GM23338 (cell line): ENCODE measurements around the gene SLC9A1. TPM values are rescaled to one million over a fixed set of nuclear protein-coding genes. Genes with fewer than 3 reads are reported as not detected.

Experiments
- ATAC-seq: fragments of 200-7000 bp; cut with Tn5 transposase; 3 replicates; pipeline ENCODE4 v1.9.1; 2020
- DNase-seq: peaks from one replicate; pipeline ENCODE4 v3.0.0-alpha.2; 2015; ENCODE audit warnings: low spot score
- H2AFZ ChIP-seq: fragments of 200-600 bp; sonication (generic); 2 replicates; pipeline ENCODE4 v1.8.0; 2016; ENCODE audit warnings: antibody characterized with exemption, mild to moderate bottlenecking, moderate library complexity
- H3F3A ChIP-seq: fragments of 200-600 bp; sonication (generic); replicated peaks from 2 replicates; pipeline ENCODE4 v1.8.0; 2017; ENCODE audit warnings: antibody characterized with exemption, mixed run types, low read depth
- H3K27ac ChIP-seq: fragments of 200-600 bp; sonication (generic); 2 replicates; pipeline ENCODE4 v1.6.1; 2016; ENCODE audit warnings: low read depth
- H3K27me3 ChIP-seq: fragments of 200-600 bp; sonication (generic); 2 replicates; pipeline ENCODE4 v1.8.0; 2016; ENCODE audit warnings: mild to moderate bottlenecking, mixed run types, moderate library complexity; ENCODE audit not compliant: insufficient read depth
- H3K36me3 ChIP-seq: fragments of 200-600 bp; sonication (generic); 2 replicates; pipeline ENCODE4 v1.8.0; 2016; ENCODE audit warnings: mild to moderate bottlenecking; ENCODE audit not compliant: insufficient read depth
- H3K4me1 ChIP-seq: fragments of 200-600 bp; sonication (generic); 2 replicates; pipeline ENCODE4 v1.8.0; 2016; ENCODE audit warnings: mild to moderate bottlenecking, moderate library complexity; ENCODE audit not compliant: insufficient read depth
- H3K4me2 ChIP-seq: fragments of 200-600 bp; sonication (generic); 2 replicates; pipeline ENCODE4 v1.7.1; 2017; ENCODE audit warnings: mixed run types
- H3K4me3 ChIP-seq: fragments of 200-600 bp; sonication (generic); 2 replicates; pipeline ENCODE4 v1.6.1; 2016; ENCODE audit warnings: mixed run types
- H3K79me2 ChIP-seq: fragments of 200-600 bp; sonication (generic); replicated peaks from 2 replicates; pipeline ENCODE4 v1.8.0; 2017; ENCODE audit warnings: mild to moderate bottlenecking; ENCODE audit not compliant: insufficient read depth
- H3K9me2 ChIP-seq: fragments of 200-600 bp; sonication (generic); 2 replicates; pipeline ENCODE4 v1.8.0; 2017; ENCODE audit not compliant: insufficient read depth
- H4K20me1 ChIP-seq: fragments of 200-600 bp; sonication (generic); replicated peaks from 2 replicates; pipeline ENCODE4 v1.8.0; 2017; ENCODE audit warnings: mild to moderate bottlenecking; ENCODE audit not compliant: insufficient read depth
- H3K27ac Mint-ChIP-seq: 2 replicates; pipeline ENCODE4 v1.8.0; 2020; ENCODE audit warnings: inconsistent platforms, mild to moderate bottlenecking, moderate library complexity, mixed read lengths
- H3K27me3 Mint-ChIP-seq: 3 replicates; pipeline ENCODE4 v1.8.0; 2022; ENCODE audit warnings: low read depth, mild to moderate bottlenecking, moderate library complexity, mixed read lengths, inconsistent platforms; ENCODE audit not compliant: insufficient read depth, poor library complexity
- H3K36me3 Mint-ChIP-seq: 3 replicates; pipeline ENCODE4 v1.8.0; 2021; ENCODE audit warnings: low read depth, mild to moderate bottlenecking, inconsistent platforms, moderate library complexity, mixed read lengths
- H3K4me1 Mint-ChIP-seq: 3 replicates; pipeline ENCODE4 v1.8.0; 2020; ENCODE audit warnings: mild to moderate bottlenecking, inconsistent platforms, mixed read lengths
- H3K4me3 Mint-ChIP-seq: 3 replicates; pipeline ENCODE4 v1.8.0; 2021; ENCODE audit warnings: moderate library complexity, mild to moderate bottlenecking, inconsistent platforms, mixed read lengths
- H3K9me3 Mint-ChIP-seq: 3 replicates; pipeline ENCODE4 v1.8.0; 2020; ENCODE audit warnings: moderate library complexity, mild to moderate bottlenecking, inconsistent platforms, mixed read lengths
- JUNB ChIP-seq: IDR thresholded peaks from one replicate; pipeline ENCODE4 v1.6.1; 2016; ENCODE audit warnings: antibody characterized with exemption; ENCODE audit not compliant: unreplicated experiment
- POLR2AphosphoS5 ChIP-seq: IDR thresholded peaks from 2 replicates; pipeline ENCODE4 v1.6.1; 2016; ENCODE audit warnings: antibody characterized with exemption, low read depth
- ZNF114 ChIP-seq: fragments of 250-450 bp; sonication (Bioruptor Pico); IDR thresholded peaks from 2 replicates; pipeline ENCODE4 v1.5.0; 2020; ENCODE audit warnings: mild to moderate bottlenecking, moderate library complexity
- polyA plus RNA-seq: library from polyadenylated mRNA; unstranded; fragments of >200 nt; fragmentation: Nextera tagmentation; extraction: Ambion mirVana; gene quantifications from 2 replicates; pipeline ENCODE4 v1.2.1, GENCODE V29; 2016
- total RNA-seq: library from RNA; depleted of rRNA; stranded (reverse); fragments of >200 nt; shearing (Covaris generic); gene quantifications from 2 replicates; pipeline ENCODE4 v1.2.3, GENCODE V29; 2014
- TF ChIP-seq, protein P1 (sequence below): IDR thresholded peaks from 2 replicates; pipeline ENCODE4 v1.6.1; 2016; ENCODE audit warnings: antibody characterized with exemption
- TF ChIP-seq, protein P2 (sequence below): IDR thresholded peaks from one replicate; pipeline ENCODE4 v1.6.1; 2018; ENCODE audit warnings: antibody characterized with exemption; ENCODE audit not compliant: unreplicated experiment
- TF ChIP-seq, protein P3 (sequence below), 2 experiments: fragments of 200-600 bp in 1 of 2; sonication (generic) in 1 of 2; conservative IDR thresholded peaks; 2 replicates each; pipeline versions ENCODE4 v1.5.1 to v1.6.1; 2016 to 2017; ENCODE audit warnings: antibody characterized with exemption in 2 of 2, low read depth in 2 of 2, mild to moderate bottlenecking in 2 of 2, moderate library complexity in 1 of 2
- TF ChIP-seq, protein P4 (sequence below): fragments of 250-450 bp; sonication (Bioruptor Pico); IDR thresholded peaks from 2 replicates; pipeline ENCODE4 v1.5.0; 2020; ENCODE audit warnings: mild to moderate bottlenecking, moderate library complexity

Gene SLC9A1
- total and polyA plus RNA-seq, 2 experiments from 2014 or later = 10.4 to 22.3 TPM

DNA sequence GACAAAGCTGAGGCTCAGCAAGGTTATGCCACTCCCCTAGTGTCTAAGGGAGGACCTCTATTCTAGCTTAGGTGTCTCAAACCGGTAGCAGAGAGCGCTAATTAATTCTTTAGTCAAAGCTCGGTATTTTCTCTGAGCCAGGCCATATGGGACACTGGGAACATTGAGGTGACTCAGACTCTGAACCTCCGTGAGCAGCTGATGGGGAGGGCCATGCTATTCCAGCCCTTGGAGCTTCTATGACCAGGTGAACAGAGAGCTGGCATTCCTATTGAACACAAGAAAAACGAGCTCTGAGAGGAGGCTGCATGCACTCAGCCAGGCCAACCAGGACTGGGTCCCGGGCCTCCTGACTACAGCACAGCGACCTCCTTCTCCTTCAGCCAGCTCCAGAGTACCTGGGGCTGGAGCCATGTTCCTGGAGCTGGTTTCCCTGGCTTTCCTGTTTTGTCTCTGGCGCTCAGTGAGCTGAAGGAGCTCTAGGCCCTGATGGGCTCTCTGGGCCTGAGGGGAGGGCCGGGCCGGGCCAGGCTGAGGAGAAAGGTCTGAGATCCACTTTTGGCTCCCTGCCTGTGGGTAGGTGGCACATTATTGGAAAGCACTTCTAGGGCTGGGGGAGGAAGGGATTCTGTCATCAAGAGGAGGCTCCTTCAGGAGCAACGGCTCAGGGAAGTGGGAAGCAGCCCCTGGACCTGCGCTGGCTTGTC lies 37.0 kb downstream of the SLC9A1 start (continued):
- TF ChIP-seq, protein P1, sequence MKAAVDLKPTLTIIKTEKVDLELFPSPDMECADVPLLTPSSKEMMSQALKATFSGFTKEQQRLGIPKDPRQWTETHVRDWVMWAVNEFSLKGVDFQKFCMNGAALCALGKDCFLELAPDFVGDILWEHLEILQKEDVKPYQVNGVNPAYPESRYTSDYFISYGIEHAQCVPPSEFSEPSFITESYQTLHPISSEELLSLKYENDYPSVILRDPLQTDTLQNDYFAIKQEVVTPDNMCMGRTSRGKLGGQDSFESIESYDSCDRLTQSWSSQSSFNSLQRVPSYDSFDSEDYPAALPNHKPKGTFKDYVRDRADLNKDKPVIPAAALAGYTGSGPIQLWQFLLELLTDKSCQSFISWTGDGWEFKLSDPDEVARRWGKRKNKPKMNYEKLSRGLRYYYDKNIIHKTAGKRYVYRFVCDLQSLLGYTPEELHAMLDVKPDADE = no peak
- TF ChIP-seq, protein P2, sequence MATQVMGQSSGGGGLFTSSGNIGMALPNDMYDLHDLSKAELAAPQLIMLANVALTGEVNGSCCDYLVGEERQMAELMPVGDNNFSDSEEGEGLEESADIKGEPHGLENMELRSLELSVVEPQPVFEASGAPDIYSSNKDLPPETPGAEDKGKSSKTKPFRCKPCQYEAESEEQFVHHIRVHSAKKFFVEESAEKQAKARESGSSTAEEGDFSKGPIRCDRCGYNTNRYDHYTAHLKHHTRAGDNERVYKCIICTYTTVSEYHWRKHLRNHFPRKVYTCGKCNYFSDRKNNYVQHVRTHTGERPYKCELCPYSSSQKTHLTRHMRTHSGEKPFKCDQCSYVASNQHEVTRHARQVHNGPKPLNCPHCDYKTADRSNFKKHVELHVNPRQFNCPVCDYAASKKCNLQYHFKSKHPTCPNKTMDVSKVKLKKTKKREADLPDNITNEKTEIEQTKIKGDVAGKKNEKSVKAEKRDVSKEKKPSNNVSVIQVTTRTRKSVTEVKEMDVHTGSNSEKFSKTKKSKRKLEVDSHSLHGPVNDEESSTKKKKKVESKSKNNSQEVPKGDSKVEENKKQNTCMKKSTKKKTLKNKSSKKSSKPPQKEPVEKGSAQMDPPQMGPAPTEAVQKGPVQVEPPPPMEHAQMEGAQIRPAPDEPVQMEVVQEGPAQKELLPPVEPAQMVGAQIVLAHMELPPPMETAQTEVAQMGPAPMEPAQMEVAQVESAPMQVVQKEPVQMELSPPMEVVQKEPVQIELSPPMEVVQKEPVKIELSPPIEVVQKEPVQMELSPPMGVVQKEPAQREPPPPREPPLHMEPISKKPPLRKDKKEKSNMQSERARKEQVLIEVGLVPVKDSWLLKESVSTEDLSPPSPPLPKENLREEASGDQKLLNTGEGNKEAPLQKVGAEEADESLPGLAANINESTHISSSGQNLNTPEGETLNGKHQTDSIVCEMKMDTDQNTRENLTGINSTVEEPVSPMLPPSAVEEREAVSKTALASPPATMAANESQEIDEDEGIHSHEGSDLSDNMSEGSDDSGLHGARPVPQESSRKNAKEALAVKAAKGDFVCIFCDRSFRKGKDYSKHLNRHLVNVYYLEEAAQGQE = no peak
- TF ChIP-seq JUNB (no peak), POLR2AphosphoS5 (no peak)

DNA sequence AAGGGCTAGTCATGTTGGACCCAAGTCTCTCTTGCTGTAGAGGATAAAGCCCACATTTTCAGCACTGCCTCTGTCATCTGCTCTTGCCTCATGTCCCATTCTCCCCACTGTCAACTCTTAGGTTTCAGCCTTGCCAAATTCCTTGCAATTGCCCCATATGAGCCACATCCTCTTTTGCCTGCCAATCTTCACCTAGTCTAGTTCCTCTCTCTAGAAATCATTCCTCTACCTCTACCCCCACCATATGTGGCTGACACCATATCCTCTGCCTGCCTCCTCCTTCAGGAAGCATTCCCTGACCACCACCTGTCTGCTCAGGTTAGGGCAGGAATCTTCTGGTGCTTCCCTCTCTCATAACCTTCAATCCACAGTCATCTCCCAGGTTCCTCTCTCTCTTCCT lies 38.2 kb downstream of the SLC9A1 start:
- Histone ChIP-seq H4K20me1 (no peaks in the 10 kb centered on the region), H3K27ac (no peak overlapping the region), H3K27me3 (no peaks in the 10 kb centered on the region), H3K9me2 (no peaks in the 10 kb centered on the region), H3K36me3 (no peaks in the 10 kb centered on the region), H3K4me2 (no peak overlapping the region), H3K79me2 (no peaks in the 10 kb centered on the region; the same call in 1 of the 2 replicates), H3F3A (0 out of 2 replicates have a peak, but pooled peaks cover 2% of the 10 kb centered on the region), H3K4me3 (no peak overlapping the region), H3K4me1 (0 out of 2 replicates have a peak, but pooled peaks cover 7% of the 10 kb centered on the region), H2AFZ (no peak overlapping the region)
- peaks cover 3% of the 10 kb centered on the region; the same call in 1 of the 3 replicates for H3K36me3 Mint-ChIP-seq
- H3K4me3 Mint-ChIP-seq = no peak overlapping the region
- H3K27me3 Mint-ChIP-seq = peaks cover 9% of the 10 kb centered on the region
- peak overlapping the region; percentile 2 for H3K27ac Mint-ChIP-seq
- DNase-seq (no peak), ATAC-seq (no peak)
- H3K4me1 Mint-ChIP-seq = peaks cover 17% of the 10 kb centered on the region
- no peaks in the 10 kb centered on the region for H3K9me3 Mint-ChIP-seq
- TF ChIP-seq, protein P3, sequence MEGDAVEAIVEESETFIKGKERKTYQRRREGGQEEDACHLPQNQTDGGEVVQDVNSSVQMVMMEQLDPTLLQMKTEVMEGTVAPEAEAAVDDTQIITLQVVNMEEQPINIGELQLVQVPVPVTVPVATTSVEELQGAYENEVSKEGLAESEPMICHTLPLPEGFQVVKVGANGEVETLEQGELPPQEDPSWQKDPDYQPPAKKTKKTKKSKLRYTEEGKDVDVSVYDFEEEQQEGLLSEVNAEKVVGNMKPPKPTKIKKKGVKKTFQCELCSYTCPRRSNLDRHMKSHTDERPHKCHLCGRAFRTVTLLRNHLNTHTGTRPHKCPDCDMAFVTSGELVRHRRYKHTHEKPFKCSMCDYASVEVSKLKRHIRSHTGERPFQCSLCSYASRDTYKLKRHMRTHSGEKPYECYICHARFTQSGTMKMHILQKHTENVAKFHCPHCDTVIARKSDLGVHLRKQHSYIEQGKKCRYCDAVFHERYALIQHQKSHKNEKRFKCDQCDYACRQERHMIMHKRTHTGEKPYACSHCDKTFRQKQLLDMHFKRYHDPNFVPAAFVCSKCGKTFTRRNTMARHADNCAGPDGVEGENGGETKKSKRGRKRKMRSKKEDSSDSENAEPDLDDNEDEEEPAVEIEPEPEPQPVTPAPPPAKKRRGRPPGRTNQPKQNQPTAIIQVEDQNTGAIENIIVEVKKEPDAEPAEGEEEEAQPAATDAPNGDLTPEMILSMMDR (conservative IDR thresholded peaks at IDR 0.05; ENCODE audit: low read depth in 2 of 2) = no peak
- TF ChIP-seq ZNF114 (no peak), POLR2AphosphoS5 (no peak)
- TF ChIP-seq, protein P2 = no peak
- TF ChIP-seq, protein P4, sequence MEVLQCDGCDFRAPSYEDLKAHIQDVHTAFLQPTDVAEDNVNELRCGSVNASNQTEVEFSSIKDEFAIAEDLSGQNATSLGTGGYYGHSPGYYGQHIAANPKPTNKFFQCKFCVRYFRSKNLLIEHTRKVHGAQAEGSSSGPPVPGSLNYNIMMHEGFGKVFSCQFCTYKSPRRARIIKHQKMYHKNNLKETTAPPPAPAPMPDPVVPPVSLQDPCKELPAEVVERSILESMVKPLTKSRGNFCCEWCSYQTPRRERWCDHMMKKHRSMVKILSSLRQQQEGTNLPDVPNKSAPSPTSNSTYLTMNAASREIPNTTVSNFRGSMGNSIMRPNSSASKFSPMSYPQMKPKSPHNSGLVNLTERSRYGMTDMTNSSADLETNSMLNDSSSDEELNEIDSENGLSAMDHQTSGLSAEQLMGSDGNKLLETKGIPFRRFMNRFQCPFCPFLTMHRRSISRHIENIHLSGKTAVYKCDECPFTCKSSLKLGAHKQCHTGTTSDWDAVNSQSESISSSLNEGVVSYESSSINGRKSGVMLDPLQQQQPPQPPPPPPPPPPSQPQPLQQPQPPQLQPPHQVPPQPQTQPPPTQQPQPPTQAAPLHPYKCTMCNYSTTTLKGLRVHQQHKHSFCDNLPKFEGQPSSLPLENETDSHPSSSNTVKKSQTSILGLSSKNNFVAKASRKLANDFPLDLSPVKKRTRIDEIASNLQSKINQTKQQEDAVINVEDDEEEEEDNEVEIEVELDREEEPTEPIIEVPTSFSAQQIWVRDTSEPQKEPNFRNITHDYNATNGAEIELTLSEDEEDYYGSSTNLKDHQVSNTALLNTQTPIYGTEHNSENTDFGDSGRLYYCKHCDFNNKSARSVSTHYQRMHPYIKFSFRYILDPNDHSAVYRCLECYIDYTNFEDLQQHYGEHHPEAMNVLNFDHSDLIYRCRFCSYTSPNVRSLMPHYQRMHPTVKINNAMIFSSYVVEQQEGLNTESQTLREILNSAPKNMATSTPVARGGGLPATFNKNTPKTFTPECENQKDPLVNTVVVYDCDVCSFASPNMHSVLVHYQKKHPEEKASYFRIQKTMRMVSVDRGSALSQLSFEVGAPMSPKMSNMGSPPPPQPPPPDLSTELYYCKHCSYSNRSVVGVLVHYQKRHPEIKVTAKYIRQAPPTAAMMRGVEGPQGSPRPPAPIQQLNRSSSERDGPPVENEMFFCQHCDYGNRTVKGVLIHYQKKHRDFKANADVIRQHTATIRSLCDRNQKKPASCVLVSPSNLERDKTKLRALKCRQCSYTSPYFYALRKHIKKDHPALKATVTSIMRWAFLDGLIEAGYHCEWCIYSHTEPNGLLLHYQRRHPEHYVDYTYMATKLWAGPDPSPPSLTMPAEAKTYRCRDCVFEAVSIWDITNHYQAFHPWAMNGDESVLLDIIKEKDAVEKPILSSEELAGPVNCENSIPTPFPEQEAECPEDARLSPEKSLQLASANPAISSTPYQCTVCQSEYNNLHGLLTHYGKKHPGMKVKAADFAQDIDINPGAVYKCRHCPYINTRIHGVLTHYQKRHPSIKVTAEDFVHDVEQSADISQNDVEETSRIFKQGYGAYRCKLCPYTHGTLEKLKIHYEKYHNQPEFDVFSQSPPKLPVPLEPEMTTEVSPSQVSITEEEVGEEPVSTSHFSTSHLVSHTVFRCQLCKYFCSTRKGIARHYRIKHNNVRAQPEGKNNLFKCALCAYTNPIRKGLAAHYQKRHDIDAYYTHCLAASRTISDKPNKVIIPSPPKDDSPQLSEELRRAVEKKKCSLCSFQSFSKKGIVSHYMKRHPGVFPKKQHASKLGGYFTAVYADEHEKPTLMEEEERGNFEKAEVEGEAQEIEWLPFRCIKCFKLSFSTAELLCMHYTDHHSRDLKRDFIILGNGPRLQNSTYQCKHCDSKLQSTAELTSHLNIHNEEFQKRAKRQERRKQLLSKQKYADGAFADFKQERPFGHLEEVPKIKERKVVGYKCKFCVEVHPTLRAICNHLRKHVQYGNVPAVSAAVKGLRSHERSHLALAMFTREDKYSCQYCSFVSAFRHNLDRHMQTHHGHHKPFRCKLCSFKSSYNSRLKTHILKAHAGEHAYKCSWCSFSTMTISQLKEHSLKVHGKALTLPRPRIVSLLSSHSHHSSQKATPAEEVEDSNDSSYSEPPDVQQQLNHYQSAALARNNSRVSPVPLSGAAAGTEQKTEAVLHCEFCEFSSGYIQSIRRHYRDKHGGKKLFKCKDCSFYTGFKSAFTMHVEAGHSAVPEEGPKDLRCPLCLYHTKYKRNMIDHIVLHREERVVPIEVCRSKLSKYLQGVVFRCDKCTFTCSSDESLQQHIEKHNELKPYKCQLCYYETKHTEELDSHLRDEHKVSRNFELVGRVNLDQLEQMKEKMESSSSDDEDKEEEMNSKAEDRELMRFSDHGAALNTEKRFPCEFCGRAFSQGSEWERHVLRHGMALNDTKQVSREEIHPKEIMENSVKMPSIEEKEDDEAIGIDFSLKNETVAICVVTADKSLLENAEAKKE (CRISPR knock-in tag) = no peak
